HG02763 (cell line): ENCODE results near the gene RABEPK.
"Not testable (repeated sequence)": the region's sequence is repeated elsewhere in the genome, so short reads cannot be mapped to it uniquely, and the experiment has no call there.

ENCODE experiments used
- ATAC-seq: cut with Tn5 transposase; IDR thresholded peaks from one replicate; pipeline ENCODE4 v1.9.1; 2021; ENCODE audit warnings: mild to moderate bottlenecking, moderate library complexity; ENCODE audit not compliant: unreplicated experiment

The RABEPK gene

DNA sequence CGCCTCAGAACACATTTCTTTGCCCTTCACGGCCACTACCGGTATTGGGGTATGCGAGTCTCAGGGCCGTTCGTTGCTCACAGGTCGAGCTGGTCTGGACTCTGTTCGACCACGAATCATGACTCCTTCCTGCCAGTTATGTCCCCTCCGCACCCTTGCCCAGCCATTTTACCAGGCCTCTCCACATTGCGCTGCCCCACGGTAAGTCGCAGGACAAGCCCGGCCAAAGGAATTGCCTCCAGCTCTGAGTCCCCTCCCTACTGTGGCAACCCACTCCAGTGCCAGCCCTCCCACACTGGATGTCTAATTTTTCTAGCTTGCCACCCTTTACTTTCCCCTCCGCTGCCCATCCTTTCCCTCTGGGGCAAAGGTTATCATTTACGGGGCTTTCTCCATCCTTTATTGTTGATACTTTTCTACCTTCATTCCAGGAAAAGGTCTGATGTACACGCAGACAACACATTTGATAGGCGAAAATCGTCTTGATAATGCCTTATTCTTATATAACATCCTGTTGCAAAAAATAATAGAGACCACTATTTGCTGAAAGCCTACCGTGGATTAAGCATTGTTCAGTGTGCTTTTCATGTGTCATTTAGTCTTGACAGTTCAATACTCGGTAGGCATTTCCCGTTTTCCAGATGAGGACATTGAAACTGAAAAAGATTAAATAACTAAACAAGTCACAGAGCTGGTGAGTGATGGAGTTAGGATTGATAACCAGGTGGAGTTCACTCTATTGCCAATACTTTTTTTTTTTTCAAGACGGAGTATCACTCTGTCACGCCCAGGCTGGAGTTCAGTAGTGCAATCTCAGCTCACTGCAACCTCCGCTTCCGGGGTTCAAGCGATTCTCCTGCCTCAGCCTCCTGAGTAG, 41.8 kb downstream of the RABEPK start:
- ATAC-seq = peak; percentile 14

GRCh38 chr9:125243792-125244260, 43.5 kb downstream of the RABEPK start:
- no peak for ATAC-seq

DNA sequence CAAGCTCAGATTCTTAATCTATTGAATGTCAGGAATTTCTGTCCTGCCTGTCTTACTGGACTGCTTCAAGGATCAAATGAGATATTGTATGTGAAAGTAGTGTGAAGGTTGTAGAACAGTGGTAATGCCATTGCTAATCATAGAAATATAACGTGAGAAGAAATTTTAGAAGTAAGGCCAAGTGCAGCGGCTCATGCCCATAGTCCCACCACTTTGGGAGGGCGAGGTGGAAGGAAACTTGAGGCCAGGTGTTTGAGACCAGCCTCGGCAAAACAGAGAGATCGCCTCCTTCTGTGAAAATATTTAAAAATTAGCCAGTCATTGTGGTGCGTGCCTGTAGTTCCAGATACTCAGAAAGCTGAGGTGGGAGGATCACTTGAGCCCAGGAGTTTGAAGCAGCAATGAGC, 45.9 kb downstream of the RABEPK start:
- ATAC-seq = no peak

GRCh38 chr9:125254231-125254630, 53.9 kb downstream of the RABEPK start:
- no peak for ATAC-seq

- no peak for ATAC-seq
Measured at GRCh38 chr9:125255781-125256391, 55.5 kb downstream of the RABEPK start.

DNA sequence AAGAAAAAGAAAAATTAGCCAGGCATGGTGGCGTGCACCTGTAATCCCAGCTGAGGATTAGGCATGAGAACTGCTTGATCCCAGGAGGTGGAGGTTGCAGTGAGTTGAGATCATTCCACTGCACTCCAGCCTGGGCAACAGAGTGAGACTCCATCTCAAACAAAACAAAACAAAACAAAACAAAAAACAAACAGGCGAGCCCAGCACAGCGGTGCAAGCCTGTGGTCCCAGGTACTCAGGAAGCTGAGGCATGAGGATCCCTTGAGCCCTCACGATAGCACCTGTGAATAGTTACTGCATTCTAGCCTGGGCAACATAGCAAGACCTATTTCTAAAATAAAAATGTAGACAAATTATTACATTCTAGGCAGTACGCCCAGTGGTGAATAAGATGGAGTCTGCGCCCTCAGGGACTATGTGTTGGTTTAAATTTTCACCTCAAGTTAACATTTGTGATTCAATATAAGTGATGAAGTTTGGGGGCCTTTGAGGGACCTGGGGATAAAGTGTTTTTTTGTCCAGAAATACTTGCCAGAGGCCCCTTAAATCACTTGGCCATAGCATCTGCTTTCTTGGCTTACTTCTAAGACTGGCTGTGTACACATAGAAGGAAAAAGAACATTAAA, 57.9 kb downstream of the RABEPK start:
- ATAC-seq = no peak

GRCh38 chr9:125258832-125259534, 58.6 kb downstream of the RABEPK start:
- ATAC-seq = no peak

- no peak for ATAC-seq
Measured at GRCh38 chr9:125260561-125260960, 60.2 kb downstream of the RABEPK start.

DNA sequence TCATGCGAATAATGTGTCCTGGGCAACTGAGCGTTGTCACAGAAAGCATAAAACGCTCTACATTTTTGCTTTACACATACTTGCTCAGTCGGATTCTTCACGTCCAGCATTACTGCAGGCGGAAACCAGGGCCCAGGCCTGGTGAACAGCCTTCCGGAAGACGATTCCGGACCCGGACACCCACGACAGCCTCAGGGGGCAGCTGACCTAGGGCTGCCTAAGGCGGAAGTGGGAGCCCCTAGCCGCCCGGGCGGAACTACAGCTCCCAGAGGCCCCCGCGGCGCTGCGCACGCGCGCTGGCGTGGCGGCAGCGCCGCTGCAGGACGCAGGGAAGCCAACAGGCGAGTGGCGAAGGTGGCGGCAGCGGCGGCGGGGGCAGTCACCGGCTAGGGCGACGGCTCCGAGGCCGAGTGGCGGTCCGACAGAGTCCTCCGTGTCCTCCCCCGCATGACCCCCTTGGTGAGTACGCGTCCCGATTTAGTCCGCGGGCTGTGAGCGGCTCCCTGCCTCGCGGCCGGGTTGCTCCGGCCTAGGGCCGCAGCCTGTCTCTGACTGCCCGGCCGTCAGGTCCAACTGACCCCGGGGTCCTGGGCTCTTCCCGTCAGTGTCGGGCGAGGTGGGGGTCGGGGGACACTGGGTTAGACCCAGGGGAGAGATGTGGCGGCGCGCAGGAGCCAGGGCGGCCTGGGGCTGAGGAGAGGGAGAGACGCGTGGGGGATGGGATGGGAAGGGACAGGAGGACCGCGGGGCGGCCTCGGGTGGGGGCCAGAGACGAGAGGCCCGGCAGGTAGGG, 61.4 kb downstream of the RABEPK start, which contains the start of gene GAPVD1:
Gene GAPVD1, plus strand, starts transcription at position 326 of the 793 bp plus-strand sequence. CDS start 37,096 bp downstream, outside the sequence.
- peak; percentile 95 for ATAC-seq

- no peak for ATAC-seq
Measured at GRCh38 chr9:125262294-125262991, 62.1 kb downstream of the RABEPK start.

GRCh38 chr9:125264068-125264467, 63.7 kb downstream of the RABEPK start:
- not testable (repeated sequence) for ATAC-seq

- no peak for ATAC-seq
Measured at GRCh38 chr9:125268394-125269013, 68.2 kb downstream of the RABEPK start.

DNA sequence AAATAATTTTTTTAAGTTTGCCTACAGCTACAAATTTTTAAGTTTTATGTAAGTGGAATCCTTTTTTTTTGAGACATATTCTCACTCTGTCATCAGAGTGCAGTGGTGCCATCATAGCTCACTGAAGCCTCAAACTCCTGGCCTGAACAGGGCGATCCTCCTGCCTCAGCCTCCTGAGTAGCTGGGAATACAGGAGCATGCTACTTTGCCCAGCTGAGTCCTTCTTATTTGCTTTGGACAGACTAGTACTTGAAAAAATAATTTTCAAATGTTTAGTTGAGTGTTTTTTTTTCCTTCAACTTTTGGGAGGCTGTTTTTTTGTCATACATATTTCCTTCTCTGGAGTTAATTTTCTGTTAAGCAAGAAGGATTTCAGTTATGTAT, 68.7 kb downstream of the RABEPK start:
- no peak for ATAC-seq

DNA sequence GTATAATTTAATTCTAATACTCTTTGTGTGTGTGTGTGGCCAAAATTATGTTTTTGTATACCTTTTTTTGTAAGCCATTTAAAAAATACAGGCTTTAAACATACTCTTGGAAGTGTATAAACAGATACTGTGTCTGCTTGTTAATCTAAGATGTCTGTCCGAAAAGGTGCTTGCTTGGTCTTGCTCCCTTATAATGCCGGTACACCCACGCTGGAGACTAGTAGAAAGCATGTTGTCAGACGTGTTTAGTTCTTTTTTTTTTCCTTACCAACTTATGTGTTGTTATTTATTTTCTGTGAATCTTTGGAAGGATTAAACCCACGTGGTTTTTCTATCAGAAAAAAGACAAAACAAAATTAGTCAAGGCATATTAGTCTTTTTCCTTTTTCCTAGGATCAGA, 70.7 kb downstream of the RABEPK start:
- ATAC-seq = no peak

GRCh38 chr9:125272697-125273096, 72.4 kb downstream of the RABEPK start:
- no peak for ATAC-seq

DNA sequence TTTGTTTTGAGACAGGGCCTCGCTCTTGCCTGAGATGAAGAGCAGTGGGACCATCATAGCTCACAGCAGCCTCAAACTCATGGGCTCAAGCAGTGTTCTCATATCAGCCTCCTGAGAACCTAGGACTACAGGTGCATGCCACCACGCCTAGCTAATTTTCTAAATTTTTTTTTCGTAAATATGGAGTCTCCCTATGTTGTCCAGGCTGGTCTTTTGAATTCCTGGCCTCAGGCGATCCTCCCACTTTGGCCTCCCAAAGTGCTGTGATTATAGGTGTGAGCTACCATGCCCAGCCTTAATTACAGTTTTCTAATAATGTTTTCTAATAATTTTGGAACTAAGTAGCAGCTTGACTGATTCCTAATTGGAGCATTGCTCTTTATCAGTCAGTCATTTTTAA, 76.4 kb downstream of the RABEPK start:
- ATAC-seq = no peak

DNA sequence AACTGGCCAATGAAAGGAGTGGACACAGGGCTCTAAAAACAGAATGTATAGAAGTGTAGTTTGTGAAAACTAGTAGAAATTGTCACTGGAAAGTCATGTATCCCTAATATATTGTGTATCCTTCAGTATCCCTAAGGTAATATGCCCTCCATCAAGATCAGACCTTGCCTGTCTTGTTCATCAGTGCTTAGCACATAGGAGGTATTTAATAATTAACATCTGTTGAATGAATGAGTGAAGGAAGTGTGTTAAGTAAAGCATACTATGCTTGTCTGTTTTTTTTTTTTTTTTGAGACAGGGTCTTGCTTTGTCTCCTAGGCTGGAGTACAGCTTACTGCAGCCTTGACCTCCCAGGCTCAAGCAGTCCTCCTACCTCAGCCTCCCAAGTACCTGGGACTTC, 77.1 kb downstream of the RABEPK start:
- ATAC-seq = no peak

GRCh38 chr9:125280945-125281344, 80.6 kb downstream of the RABEPK start:
- no peak for ATAC-seq
